ENCODE measurements around the gene BRMS1L. TPM values are rescaled to one million over a fixed set of nuclear protein-coding genes. Genes with fewer than 3 reads are reported as not detected.

The BRMS1L gene
- total and polyA plus RNA-seq, 2 of the 13 experiments (the other 11 are each of a cell fraction or from before 2014, with no cell fraction given), result 21.1 to 23.8 TPM

- TF ChIP-seq SMAD9 (CRISPR knock-in tag; IDR thresholded peaks at IDR 0.05) (no peak), ATF6 (CRISPR knock-in tag; conservative IDR thresholded peaks at IDR 0.05) (no peak), ZNF564 (CRISPR knock-in tag; IDR thresholded peaks at IDR 0.05) (no peak), ZNF160 (CRISPR knock-in tag; IDR thresholded peaks at IDR 0.05) (no peak), MIER3 (CRISPR knock-in tag; IDR thresholded peaks at IDR 0.05; ENCODE audit: borderline replicate concordance) (peak; percentile 28; the same call in 1 of the 2 replicates), THAP11 (CRISPR knock-in tag; IDR thresholded peaks at IDR 0.05) (0 out of 2 replicates have a peak, but pooled peaks have one; percentile 16), SMARCE1 (IDR thresholded peaks at IDR 0.05; ENCODE audit: borderline replicate concordance) (no peak), ARID2 (CRISPR knock-in tag; IDR thresholded peaks at IDR 0.05; ENCODE audit: borderline replicate concordance) (peak; percentile 39; the same call in 1 of the 2 replicates), ARID3A (IDR thresholded peaks at IDR 0.05; ENCODE audit: low read depth, low read length) (peak; percentile 87), SMAD3 (CRISPR knock-in tag; IDR thresholded peaks at IDR 0.05) (peak; percentile 27; the same call in 1 of the 2 replicates), ZSCAN5A (CRISPR knock-in tag; IDR thresholded peaks at IDR 0.05; ENCODE audit: borderline replicate concordance) (no peak)
- TF ChIP-seq, protein P1, sequence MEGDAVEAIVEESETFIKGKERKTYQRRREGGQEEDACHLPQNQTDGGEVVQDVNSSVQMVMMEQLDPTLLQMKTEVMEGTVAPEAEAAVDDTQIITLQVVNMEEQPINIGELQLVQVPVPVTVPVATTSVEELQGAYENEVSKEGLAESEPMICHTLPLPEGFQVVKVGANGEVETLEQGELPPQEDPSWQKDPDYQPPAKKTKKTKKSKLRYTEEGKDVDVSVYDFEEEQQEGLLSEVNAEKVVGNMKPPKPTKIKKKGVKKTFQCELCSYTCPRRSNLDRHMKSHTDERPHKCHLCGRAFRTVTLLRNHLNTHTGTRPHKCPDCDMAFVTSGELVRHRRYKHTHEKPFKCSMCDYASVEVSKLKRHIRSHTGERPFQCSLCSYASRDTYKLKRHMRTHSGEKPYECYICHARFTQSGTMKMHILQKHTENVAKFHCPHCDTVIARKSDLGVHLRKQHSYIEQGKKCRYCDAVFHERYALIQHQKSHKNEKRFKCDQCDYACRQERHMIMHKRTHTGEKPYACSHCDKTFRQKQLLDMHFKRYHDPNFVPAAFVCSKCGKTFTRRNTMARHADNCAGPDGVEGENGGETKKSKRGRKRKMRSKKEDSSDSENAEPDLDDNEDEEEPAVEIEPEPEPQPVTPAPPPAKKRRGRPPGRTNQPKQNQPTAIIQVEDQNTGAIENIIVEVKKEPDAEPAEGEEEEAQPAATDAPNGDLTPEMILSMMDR (CRISPR knock-in tag; IDR thresholded peaks at IDR 0.05), result peak; percentile 82
- TF ChIP-seq, protein P2, sequence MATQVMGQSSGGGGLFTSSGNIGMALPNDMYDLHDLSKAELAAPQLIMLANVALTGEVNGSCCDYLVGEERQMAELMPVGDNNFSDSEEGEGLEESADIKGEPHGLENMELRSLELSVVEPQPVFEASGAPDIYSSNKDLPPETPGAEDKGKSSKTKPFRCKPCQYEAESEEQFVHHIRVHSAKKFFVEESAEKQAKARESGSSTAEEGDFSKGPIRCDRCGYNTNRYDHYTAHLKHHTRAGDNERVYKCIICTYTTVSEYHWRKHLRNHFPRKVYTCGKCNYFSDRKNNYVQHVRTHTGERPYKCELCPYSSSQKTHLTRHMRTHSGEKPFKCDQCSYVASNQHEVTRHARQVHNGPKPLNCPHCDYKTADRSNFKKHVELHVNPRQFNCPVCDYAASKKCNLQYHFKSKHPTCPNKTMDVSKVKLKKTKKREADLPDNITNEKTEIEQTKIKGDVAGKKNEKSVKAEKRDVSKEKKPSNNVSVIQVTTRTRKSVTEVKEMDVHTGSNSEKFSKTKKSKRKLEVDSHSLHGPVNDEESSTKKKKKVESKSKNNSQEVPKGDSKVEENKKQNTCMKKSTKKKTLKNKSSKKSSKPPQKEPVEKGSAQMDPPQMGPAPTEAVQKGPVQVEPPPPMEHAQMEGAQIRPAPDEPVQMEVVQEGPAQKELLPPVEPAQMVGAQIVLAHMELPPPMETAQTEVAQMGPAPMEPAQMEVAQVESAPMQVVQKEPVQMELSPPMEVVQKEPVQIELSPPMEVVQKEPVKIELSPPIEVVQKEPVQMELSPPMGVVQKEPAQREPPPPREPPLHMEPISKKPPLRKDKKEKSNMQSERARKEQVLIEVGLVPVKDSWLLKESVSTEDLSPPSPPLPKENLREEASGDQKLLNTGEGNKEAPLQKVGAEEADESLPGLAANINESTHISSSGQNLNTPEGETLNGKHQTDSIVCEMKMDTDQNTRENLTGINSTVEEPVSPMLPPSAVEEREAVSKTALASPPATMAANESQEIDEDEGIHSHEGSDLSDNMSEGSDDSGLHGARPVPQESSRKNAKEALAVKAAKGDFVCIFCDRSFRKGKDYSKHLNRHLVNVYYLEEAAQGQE (IDR thresholded peaks at IDR 0.05; ENCODE audit: borderline replicate concordance in 1 of 2, low read depth in 1 of 2, low read length in 2 of 2), result 0 out of 4 replicates have a peak, but pooled peaks of 1 of the 2 experiments have one; percentile 12
Measured at GRCh38 chr14:35883677-35884293, 57.6 kb downstream of the BRMS1L start (continued).

Data from HepG2 (cell line).